ENCODE data around the gene ZWILCH.
"Not testable (repeated sequence)": the region's sequence is repeated elsewhere in the genome, so short reads cannot be mapped to it uniquely, and the experiment has no call there.

ZWILCH gene

DNA sequence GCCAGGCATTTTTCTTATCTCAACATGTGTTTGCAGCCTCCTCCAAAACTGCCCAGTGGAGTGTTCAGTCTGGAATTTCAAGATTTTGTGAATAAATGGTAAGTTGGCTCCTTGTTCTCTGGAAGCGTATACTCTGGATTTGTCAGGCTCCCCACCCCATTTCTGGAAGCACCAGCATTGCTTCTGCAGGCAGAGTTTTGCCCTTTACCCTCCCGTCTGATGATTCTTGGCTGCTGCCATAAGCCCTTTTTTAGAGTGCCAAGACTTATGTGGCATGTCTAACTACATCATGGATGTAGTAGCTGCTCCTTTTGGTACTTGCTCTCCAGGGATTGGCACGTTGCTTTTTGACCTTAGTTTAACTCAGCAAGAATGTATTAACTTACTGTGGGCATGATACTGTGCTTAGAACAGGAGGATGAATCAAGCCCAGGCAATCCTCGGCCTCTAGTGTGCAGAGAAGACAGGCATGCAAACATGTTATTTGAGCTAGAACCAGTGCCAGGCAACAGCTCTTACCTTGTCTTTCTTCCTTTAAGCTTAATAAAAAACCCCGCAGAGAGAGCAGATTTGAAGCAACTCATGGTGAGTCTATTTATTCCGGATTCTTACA is 15.8 kb upstream of the ZWILCH start:
- DNase-seq: no peak

DNA sequence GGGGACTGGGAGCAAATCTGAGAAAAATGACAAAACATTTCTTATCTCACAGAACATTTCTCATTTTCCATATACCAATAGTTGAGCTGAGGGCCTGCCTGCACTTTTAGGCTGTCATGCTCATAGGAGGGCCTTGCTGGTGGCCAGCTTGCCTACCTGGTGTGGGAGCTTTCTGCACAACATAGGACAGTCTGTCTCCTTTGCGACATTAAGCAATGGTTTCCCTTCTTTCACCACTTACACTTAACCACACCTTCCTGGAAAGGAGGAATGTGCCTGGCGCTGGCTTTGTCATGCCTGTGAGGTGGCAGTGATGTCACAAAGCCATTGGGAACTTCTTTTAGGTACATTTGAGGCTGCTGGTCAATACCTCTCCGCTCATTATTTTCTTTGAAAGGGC is 13.3 kb upstream of the ZWILCH start:
- DNase-seq: no peak

DNA sequence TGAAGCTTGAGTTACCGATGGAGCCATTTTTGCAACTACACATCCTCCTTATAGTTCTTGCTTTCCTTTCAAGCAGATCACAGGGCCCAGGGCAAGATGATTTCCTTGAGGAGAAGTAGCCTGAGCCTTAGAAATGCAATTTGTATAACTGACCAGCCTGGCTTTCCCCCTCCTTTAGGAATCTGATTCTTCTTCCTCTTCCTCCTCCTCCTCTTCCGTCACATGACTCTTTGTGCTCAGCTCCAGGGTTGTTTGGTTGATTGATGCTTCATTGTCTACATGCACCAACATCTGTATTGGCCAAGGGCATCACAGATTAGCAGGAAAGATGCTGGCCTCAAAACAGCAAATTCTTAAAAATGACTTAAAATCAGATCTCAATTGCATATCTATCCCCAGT is 10.9 kb upstream of the ZWILCH start:
- DNase-seq: no peak

DNA sequence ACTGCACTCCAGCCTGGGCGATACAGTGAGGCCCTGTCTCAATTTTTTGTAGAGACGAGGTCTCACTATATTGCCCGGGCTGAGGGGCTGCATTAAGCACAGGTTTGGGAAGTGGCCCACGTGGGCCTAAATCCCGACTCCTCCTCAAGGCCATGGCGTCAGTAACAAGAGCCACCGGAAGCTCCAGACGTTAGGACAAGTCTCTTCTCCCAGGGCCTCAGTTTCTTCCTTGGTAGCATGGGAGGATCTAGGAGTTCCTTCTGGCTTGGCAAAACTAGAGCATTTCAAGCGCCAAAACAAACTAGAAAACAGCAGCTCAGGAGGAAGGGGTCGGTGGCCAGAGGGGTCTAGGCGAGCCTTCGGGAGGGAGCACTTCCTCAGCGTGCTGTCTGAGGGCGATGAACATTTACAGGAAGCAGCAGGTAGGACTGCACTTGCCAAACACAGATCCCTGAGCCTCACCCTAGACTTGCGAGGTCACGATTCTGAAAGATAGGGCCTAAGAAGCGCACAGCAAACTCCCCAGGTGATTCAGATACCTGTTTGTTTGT is 8.1 kb upstream of the ZWILCH start:
- no peak for DNase-seq

DNA sequence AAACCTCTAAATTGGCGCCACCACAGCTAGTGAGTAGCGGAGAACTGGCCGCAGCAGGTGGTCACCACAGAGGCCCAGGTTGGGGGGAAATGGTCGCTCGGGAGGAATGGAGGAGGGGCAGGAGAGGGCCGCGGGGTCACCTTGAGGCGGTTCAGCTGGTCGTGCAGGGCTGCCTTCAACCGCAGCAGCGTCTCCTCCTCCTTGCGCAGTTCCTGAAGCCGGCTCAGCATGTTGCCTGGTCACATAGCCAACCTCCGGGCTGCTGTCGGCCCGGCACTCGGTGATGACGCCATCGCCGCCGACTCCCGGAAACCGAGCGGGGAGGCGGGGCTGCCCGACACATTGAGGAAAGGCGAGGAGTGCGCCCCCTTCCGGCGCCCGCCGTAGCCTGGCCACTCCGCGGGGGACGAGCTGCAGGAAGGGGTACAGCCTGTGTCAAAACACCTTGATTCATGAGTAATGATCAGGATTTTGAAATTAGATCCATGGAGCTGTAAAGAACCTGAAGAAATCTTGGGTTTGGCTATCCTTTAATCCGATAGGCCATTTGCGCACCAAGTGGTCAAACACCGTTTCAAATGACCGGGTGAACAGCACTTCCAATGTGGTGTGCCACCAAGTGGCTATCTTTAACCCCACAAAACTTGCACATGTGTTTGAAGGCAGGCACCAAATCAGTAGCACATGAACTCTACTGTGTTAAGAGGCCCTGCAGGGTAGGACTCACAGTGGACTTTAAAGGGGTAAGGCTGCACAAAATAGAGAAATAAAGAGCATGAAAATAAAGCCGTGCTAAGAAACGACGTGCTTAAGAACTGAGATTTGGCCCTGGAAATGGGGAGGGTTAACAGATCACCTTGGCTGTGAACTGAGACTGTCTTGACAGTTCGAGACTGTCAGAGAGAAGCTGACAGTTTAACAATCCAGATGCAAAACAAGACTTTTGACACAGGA is 7.3 kb upstream of the ZWILCH start, which contains the start of gene SNAPC5:
TSS of gene SNAPC5 (minus strand) at position 261 of the 954 bp plus-strand sequence. CDS start at position 230, 31 bp downstream.
- peak; percentile 93 for DNase-seq

DNA sequence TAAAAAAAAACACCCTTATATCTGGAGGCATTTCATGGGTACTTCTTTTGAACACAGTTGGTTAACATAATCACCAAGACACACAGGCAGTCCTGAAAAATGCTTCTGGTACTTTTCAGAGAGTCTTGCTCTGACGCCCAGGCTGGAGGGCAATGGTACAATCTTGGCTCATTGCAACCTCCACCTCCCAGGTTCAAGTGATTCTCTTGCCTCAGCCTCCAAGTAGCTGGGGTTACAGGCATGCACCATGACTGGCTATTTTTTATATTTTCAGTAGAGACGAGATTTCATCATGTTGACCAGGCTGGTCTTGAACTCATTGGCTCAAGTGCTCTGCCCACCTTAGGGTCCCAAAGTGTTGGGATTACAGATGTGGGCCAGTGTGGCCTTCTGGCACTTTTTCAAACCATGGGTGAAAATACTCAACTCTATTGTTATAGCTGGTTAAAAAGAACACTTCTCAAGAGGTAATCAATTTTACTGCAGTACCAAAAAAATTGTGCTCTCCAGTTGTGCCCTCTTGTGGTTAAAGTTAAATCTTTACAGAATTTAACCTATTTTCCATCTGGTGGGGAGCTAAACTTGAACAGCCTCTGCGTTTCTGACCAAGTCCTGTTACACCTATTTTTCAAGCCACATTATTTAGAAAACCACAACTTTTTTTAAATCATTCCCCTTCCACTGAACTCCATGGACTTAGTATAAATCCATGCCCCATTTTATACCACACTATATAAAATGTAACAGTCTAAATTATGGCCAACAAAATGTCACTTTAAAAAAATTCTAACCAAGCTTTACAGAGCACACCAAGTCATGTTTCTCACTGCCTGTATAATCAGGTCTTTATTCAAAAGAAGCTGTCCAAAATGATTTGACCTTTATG is 6.4 kb upstream of the ZWILCH start:
- DNase-seq: peak; percentile 51

DNA sequence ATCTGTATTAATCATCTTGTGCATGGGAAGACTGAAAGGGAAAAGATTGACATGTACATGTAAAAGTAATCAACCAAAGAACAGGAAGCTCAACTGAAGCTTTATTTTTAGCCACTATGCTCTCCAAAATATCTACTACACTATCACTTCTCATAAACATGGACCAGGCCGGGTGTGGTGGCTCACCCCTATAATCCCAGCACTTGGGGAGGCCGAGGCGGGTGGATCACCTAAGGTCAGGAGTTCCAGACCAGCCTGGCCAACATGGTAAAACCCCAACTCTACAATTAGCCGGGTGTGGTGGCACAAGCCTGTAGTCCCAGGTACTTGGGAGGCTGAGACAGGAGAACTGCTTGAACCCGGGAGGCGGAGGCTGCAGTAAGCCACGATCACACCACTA is 4.8 kb upstream of the ZWILCH start:
- not testable (repeated sequence) for DNase-seq

DNA sequence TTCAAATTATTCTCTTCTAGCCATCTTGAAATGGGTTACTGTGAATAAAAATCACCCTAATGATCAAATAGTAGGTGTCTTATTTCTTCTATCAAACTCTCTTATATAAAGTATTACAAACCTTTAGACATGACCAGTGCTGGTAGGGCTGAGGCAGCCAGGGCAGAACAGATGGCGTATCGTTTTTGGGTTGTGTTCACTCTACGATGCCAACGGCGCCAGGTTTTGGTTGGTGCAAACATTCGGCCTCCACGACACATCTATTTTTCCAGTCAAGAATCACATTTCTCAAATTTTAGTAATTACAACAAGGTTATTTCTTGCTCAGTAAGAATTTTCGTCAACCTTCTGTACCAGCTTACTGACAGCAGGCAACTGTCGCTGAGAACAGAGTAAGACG is 2.6 kb upstream of the ZWILCH start:
- DNase-seq: no peak

DNA sequence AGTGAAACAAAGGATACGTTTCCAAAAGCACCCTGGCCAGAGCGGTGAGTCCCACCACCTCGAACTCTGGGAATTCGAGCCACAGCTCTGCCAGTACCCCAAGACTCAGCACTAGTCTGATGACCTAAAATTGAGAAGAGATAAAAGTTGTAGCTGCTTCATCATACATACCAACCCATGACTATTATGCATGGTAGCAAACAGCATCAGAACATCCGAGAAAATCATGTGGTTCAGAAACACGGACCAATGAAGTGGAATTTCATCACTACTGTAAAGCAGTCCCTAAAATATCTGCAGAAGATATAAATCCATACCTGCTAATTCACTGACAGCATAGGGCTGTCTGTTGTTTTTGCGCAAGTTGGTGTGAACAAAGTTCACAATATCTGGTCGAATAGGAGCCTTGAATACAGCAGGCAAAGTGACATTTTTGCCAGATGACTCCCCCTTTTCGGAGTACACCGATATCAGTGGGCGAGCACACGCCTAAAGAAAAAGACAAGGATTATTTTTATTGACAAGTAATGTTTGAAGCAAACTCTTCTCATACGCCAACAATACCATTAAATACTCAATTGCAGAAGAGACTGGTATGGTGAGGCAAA is 2.0 kb upstream of the ZWILCH start:
- not testable (repeated sequence) for DNase-seq

DNA sequence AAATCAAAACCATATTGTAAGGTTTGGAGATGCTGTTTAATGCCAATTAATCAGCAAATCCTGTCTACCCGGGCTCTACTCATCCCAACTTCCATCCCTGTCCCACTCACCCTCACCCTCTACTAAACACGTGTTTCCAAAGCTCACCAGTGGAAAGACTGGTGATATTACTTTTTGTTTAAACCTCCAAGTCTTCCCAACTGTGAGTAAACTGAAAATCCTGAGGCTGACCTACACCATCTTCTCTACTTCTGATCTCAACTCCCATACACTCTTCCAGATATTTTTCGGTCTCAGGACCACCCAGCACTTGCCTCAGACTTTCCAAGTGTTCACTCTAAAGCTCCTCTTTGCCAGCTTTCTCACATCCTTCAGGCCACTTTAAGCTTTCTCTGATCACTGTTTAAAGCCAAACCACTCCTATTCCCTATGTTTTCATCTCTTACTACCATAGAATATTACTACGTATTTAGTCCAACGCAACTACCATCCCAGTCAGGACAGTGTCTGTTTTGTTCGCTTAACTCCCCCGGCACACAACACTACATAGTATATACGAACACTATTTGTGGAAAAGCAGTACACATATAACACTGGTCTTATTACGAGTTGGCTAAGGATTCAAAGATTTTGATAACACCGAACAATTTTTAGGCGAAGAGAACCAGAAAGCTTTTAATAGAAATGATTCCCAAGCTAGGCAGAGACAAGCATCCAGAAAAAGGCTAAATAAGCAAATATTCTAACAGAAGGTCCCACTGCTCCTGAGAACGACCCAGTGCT is 1.2 kb upstream of the ZWILCH start:
- DNase-seq: no peak

DNA sequence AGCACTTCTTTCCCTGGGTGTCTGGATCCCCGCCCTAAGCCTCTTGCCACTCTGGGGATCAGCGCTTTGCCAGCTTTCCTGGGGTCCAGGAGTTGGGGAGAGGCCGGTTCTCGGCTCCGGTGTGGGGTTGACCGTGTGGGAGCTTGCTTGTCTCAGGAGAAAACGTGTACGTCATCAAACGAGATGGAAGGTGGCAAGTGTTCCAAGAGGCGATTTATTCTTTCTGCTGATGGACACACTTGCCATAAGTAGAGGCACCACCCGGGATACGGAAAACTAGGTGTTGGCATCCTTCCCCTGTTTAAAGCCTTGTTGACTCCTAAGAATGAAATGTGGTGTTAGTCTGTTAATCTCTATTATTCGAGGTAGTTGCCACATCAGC is 295 bp downstream of the ZWILCH start:
- DNase-seq: no peak

DNA sequence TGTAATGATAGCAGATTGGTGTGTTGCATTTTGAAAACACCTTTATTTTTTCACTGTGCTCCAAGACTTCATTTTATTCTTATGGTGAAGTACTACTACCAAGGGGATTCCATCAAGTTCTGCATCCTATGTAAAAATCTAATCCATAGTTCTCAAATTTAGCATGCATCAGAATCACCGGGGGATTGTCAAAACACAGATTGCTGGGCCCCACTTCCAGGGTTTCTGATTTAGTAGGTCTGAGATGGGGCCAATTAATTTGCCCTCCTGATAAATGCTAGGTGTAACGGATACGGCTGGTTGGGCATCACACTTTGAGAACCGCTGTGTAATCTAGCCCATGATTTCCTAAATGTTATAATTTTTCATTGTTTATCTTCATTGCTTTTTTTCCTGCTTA is 692 bp downstream of the ZWILCH start:
- DNase-seq: no peak

DNA sequence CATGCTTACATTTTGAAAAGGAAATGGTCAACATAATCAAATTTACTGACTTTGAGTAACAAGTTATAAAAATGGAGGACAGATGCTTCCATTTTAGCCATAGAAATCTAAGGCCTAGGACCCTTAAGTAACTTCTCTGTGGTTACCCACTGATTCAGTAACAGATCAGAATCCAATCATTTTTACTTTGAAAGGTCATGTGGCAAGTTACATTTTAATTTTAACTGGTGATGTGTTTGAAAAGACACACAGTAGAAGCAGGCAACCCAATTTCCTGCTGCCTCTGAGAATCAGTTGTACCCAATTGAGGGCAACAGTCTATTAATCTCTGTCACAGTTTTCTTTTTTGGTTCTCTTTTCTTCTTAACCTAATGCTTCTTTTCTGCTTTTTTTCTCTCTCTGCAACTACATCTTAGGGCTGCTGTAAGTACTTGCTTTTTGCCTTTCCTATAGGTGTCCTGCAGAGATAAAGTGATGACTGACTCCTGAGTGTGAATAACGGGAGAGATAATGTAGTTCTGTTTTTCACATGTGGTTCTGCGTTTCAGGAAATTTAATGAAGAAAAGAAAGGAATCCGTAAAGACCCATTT is 3.3 kb downstream of the ZWILCH start:
- no peak for DNase-seq

DNA sequence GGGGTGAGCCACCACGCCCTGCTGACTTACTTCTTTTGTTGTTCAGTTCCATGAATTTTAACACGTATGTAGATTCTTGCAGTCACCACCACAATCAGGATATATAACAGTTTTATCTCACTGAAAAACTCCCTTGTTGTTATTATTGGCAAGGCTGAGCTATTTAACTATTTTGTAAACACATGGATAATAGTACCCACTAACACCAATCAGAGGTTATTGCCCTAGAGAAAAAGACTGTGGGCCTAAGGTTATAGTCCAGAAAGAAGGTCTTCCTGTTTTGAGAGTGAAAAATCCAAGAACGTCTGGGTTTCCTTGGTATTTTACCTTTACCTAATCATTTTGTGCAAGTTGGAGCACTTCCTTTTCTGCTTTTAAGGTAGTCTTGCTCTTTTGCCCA is 9.5 kb downstream of the ZWILCH start:
- DNase-seq: no peak

DNA sequence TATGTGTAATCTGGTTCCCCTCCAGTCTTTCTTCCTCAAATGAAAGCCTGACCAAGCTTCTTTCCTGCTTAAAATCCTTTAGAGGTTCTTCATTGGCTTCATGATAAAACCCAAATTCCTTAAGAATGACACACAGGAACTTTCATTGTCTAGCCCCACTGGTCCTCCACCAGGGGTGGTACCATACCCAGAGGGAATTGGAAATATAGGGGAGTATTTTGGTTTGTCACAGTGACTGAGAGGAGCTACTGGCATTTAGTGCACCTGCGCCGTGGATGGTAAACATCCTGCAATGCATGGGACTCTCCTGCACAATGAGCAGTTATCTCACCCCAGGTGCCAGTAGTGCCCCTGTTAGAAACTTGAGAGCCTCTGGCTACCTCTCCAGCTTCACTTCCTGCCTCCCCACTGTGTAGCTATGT is 10.8 kb downstream of the ZWILCH start:
- no peak for DNase-seq

DNA sequence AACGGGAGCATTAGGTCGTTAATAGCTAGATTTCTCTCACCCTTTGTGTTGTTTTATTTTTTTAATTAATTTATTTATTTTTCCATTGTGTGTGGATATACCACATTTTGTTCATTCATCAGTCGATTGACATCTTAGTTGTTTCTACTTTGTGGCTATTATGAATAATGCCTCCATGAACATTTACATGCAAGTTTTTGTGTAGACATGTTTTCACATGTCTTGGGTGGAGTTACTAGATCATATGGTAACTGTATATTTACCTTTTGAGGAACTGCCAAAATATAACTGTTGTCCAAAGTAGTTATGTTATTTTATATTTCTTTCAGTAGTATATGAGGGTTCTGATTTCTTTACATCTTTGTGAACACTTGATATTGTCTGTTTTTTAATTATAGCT is 18.8 kb downstream of the ZWILCH start:
- DNase-seq: no peak

DNA sequence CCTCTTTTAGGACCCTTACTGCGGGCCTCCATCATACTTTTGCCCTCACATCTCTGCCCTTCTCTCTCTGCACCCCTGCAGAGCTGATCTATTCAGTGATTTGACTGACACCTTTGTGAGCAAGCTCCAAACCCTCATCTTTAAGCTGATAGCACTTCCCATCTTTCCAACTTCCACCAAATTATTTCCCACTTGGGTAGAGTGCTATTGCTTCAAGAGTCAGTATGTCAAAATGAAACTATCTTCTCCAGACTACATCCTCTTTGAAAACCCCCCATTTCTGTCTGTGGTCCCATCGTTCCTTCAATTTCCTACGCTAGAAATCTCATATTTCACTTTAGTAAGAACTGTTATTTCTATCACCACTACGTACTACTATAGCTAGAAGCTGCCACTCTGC is 19.7 kb downstream of the ZWILCH start:
- no peak for DNase-seq

DNA sequence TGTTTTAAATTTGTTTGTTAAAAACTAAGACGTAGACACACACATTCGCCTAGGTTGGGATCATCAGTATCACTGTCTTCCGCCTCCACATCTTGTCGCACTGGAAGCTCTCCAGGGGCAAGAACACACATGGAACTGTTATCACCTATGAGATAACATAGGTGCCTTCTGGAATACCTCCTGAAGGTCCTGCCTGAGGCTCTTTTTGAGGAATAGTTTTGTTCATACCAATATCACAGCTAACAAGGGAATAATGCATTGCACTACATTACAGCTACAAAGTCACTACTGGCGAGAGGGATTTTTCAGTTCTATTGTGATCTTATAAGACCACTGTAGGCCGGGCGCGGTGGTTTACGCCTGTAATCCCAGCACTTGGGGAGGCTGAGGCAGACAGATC is 29.9 kb downstream of the ZWILCH start:
- DNase-seq: no peak

DNA sequence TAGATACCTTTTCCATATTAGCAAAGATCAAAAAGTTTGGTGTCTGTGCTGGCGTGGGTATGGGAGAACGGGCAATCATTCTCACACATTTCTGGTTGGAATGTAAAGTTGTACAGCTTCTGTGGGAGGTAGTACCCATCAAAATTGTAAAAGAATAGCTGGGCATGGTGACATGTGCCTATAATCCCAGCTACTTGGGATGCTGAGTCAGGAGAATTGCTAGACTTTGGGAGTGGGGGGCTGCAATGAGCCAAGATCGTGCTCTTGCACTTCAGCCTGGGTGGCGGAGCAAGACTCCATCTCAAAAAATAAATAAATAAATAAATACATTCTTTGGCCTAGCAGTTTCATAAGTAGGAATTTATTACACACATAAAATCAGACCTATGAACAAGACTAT is 37.8 kb downstream of the ZWILCH start:
- DNase-seq: no peak

DNA sequence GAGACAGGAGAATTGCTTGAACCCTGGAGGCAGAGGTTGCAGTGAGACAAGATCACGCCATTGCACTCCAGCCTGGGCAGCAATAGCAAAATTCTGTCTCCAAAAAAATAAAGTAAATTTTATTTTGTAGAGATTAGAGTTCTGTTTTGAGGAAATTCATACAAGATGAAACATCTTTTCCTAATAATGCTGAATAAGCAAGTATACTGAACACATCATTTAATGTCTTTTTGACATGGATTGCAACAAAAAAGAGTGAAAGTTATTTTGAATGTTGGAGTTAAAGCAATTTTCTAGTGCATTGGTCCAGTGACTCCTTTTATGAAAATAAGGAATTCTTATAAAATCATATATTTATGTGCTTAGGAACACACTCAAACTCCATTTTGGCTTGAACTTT is 40.1 kb downstream of the ZWILCH start:
- no peak for DNase-seq

DNA sequence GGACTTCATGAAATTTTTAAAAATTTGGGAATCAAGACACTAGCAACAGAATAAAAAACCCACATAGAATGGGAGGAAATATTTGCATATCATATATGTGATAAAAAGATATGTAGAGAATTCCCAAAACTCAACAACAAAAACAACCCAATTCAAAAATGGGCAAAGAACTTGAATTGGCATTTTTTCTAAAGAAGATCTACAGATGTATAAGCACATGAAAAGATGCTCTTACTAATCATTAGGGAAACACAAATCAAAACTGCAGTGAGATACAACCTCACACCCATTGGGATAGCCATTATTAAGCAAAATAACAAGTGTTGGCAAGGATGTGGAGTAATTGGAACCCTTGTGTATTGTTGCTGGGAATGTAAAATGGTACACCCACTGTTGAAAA is 50.6 kb downstream of the ZWILCH start:
- no peak for DNase-seq

All from fibroblast of upper back skin (primary cell).